ENCODE results near the gene ZNF625.
"Not testable (repeated sequence)": the region's sequence is repeated elsewhere in the genome, so short reads cannot be mapped to it uniquely, and the experiment has no call there.

Gene ZNF625

DNA sequence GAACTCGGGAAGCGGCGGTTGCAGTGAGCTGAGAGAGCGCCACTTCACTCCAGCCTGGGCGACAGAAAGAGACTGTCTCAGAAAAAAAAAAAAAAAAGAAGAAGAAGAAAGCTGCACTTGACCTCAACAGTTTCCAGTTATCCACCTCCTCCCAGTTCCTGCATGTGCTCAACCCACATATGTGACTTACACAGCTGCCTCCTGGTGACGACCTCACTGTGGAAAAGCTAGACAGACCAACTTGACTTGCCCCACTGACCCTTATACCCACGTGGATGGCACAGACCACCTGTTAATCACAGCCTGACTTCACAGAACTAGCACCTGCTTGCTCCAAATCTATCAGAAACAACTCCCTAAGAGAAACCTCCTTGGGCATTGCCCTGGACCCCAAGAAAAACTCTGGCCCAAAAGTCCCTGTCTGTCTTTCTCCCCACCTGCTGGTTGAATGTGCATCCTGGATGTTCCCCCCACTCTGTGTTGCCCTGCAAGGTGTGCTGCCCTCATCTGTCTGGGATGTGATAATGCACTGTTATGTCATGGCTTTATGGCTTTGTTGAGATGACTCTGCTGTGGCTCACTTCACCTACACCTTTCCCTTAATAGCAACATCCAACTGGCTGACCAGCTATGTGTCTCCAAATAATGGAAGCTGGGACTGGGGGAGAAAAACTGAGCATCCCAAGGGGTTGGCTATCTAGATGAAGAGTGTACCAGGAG, 19.2 kb downstream of the ZNF625 start:
- peak; percentile 20 for DNase-seq

DNA sequence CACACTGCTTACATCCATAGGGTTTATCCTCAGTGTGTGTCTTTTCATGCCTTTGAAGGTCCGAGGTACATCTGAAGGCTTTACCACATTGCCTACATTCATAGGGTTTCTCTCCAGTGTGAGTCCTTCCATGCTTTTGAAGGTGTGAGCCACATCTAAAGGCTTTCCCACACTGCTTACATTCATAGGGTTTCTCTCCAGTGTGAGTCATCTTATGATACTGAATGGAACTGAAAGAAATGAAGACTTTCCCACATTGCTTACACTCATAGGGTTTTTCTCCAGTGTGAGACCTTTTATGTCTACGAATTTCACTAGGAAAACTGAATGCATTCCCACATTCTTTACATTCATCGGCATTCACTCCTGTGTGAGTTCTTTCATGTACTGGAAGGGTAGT, 23.5 kb downstream of the ZNF625 start:
- DNase-seq, result no peak

DNA sequence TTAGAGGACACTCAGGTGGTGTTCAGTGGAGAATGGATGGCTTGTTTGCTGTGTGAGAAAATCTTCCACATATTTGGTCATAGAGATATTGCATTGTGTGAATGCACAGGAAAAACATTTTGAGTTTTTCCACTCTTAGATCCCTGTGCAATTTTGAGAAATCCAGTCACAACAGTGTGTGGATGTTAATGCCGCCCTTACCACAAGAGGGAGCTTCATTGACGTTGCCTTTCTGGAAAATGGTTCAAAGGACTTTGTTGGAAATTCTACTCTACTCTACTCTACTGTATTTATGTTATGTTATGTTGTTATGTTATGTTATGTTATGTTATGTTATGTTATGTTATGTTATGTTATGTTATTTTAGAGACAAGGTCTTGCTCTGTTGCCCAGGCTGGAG, 29.8 kb downstream of the ZNF625 start:
- DNase-seq, result no peak

DNA sequence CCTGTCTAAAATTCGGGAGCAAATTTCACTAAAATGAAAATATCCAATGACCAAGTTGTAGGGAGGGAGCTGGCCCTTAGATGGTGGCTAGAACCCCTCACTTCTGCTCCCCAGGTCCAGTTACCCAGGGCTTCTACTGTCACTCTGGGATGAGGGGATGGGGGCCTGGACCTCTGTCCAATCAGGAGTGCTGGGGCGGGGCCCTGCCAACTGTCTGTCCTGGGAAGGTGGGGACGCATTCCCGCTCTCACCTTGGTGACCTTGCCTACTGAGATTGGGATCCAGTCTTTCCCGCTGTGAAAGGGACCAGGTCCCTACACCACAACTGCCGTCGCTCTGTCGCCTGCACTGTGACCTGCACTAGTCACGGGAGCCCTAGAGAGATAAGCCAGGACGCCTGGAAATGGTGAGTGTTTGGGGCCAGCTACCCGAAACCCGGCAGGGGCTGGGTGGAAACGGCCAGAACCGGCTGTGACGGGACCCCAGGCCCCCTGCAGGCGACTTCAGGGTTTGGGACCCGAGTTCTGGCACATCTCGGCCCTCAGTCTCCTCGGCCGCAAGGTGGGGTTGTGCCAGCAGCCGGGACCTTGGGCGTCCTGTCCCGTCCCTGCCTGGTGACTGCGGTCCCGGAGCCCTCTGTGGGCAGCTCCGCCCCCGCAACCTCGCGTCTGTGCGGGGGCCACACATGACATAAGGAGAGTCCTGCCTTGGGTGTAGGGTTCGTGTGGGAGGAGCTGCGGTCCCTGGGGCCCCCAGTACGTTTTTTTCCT, 39.1 kb downstream of the ZNF625 start:
- no peak for DNase-seq

DNA sequence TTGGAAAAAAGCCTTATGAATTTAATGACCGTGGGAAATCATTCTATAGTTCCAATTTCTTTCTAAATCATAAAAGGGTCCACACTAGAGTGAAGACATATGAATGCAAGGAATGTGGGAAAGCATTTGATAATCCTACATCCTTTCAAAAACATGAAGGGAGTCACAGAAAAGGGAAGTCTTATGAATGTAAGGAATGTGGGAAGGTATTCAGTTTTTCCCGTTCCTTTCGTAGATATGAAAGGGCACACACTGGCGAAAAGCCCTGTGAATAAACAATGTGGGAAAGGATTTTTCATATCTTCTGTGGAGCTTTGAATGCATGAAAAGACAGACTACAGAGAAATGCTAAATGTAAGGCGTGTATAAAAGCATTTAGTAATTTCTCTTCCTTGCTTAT, 43.4 kb downstream of the ZNF625 start:
- DNase-seq, result no peak

DNA sequence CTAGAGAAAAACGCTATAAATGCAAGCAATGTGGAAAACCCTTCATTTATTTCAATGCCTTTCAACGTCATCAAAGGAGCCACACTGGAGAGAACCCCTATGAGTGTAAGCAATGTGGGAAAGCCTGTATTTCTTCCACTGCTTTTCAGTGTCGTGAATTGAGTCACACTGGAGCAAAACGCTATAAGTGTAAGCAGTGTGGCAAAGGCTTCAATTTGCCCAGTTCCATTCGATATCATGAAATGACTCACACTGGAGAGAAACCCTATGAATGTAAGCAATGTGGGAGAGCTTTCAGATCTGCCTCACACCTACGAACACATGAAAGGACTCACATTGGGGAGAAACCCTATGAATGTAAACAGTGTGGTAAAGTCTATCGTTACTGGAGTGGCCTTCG, 43.8 kb downstream of the ZNF625 start:
- DNase-seq, result no peak

DNA sequence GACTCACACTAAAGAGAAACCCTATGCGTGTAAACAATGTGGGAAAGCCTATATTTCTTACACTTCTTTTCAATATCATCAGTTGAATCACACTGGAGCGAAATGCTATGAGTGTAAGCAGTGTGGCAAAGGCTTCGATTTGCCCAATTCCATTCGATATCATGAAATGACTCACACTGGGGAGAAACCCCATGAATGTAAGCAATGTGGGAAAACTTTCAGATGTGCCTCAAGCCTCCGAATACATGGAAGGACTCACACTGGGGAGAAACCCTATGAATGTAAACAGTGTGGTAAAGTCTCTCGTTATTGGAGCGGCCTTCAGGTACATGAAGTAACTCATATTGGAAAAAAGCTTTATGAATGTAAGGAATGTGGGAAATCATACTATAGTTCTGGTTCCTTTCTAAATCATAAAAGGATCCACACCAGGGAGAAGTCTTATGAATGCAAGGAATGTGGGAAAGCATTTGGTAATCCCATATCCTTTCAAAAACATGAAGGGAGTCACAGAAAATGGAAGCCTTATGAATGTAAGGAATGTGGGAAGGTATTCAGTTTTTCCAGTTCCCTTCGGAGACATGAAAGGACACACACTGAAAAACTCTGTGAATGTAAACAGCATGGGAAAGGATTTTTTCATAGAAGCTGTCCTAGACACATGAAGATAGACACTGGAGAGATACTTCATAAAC, 44.4 kb downstream of the ZNF625 start:
- no peak for DNase-seq

DNA sequence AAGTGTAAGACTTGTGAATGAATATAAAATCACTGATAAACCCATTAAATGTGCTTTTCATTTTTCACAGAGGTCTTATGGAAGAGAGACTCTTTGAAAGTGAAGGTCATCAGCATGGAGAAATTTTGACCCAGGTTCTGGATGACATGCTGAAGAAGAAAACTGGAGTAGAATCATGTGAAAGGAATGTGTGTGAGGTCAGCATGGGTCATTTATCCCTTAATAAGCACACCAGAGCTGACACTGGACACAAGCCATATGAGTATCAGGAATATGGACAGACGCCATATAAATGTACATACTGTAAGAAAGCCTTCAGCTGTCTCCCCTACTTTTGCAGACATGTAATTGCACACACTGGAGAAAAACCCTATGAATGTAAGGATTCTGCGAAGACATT, 45.4 kb downstream of the ZNF625 start:
- no peak for DNase-seq

DNA sequence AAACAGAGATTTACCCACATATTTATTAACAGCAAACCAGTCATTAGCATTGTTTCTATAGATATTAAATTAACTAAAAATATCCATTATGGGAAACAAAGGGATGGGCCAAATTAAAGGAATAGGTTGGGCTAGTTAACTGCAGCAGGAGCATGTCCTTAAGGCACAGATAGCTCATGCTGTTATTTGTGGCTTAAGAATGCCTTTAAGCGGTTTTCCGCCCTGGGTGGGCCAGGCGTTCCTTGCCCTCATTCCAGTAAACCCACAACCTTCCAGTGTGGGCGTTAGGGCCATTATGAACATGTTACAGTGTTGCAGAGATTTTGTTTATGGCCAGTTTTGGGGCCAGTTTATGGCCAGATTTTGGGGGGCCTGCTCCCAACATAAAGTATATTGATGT, 52.6 kb downstream of the ZNF625 start:
- DNase-seq, result not testable (repeated sequence)

DNA sequence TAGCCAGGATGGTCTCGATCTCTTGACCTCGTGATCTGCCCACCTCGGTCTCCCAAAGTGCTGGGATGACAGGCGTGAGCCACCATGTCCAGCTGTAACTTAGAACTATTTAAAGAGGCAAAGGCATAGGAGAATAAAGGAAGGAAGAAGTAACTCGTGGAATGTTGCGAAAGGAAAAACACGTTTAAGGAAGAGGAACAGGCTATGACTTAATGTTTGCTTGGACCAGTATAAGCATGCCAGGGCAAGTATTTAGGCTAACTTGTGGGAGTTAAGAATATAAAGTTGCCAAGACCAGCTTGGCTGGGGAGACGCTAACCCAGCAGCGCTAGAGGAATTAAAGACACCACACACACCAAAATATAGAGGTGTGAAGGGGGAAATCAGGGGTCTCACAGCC, 58.5 kb downstream of the ZNF625 start:
- DNase-seq, result no peak

DNA sequence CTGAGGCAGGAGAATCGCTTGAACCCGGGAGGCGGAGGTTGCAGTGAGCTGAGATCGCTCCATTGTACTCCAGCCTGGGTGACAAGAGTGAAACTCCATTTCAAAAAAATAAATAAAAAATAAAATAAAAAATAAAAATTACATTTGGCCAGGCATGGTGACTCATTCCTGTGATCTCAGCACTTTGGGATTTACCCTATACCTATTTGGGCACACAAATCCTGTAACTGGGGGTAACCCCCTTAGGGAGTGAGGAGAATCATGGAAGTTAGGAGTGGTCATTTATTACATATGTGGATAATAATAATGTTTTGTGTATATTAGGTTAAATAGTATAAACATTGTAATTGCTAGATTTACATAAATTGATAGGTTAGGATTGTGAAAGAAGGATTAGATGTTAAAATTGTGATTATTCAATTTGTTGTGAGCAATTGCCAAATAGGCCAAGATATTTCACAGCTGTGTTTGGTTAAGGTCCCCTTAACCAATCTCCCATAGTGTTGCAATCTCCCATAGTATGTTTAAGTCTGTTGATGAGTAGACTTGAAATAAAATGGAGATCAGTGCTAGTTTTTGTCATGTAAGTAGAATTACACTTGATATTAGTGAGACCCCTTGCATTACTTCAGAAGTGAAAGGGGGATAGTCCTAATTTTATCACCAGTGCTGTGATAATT, 61.3 kb downstream of the ZNF625 start:
- no peak for DNase-seq

All from activated CD4-positive, alpha-beta T cell treated with anti-CD3 and anti-CD28 coated beads, Interleukin-2, amount 50 U/mL, for 1 hour (primary cell).